ENCODE data around the gene ADCY2.

The ADCY2 gene

GRCh38 chr5:7644723-7645122 is 248.8 kb downstream of the ADCY2 start:
- H3K4me3 Mint-ChIP-seq: no peak overlapping the region
- no peak for DNase-seq
- TF ChIP-seq CTCF (IDR thresholded peaks at IDR 0.05): no peak
- no peaks in the 10 kb centered on the region for H3K4me1 Mint-ChIP-seq
- H3K36me3 Mint-ChIP-seq (ENCODE audit: low read depth): peaks cover 51% of the 10 kb centered on the region
- peaks cover 33% of the 10 kb centered on the region for H3K9me3 Mint-ChIP-seq
- H3K27ac Mint-ChIP-seq: no peak overlapping the region
- H3K27me3 Mint-ChIP-seq (ENCODE audit: low read depth, poor library complexity): no peaks in the 10 kb centered on the region

- H3K36me3 Mint-ChIP-seq (ENCODE audit: low read depth): peaks cover 31% of the 10 kb centered on the region
- TF ChIP-seq CTCF (IDR thresholded peaks at IDR 0.05): no peak
Observed at GRCh38 chr5:7650755-7651154, 254.8 kb downstream of the ADCY2 start.

GRCh38 chr5:7653046-7653445 is 257.1 kb downstream of the ADCY2 start:
- no peak for TF ChIP-seq CTCF (IDR thresholded peaks at IDR 0.05)
- peaks cover 32% of the 10 kb centered on the region for H3K36me3 Mint-ChIP-seq (ENCODE audit: low read depth)
- H3K27ac Mint-ChIP-seq: no peak overlapping the region
- H3K4me1 Mint-ChIP-seq: peaks cover 6% of the 10 kb centered on the region
- H3K4me3 Mint-ChIP-seq: no peak overlapping the region
- H3K27me3 Mint-ChIP-seq (ENCODE audit: low read depth, poor library complexity): peaks cover 6% of the 10 kb centered on the region
- DNase-seq: no peak
- no peaks in the 10 kb centered on the region for H3K9me3 Mint-ChIP-seq

More at GRCh38 chr5:7650755-7651154, 254.8 kb downstream of the ADCY2 start:
- DNase-seq: no peak
- Mint-ChIP-seq H3K4me1 (no peaks in the 10 kb centered on the region), H3K9me3 (no peaks in the 10 kb centered on the region), H3K27ac (peak overlapping the region; percentile 7), H3K27me3 (ENCODE audit: low read depth, poor library complexity) (peaks cover 6% of the 10 kb centered on the region), H3K4me3 (no peak overlapping the region)

GRCh38 chr5:7657153-7657552 is 261.2 kb downstream of the ADCY2 start:
- peaks cover 6% of the 10 kb centered on the region for H3K27me3 Mint-ChIP-seq (ENCODE audit: low read depth, poor library complexity)
- no peak overlapping the region for H3K4me3 Mint-ChIP-seq
- H3K9me3 Mint-ChIP-seq: no peaks in the 10 kb centered on the region

DNA sequence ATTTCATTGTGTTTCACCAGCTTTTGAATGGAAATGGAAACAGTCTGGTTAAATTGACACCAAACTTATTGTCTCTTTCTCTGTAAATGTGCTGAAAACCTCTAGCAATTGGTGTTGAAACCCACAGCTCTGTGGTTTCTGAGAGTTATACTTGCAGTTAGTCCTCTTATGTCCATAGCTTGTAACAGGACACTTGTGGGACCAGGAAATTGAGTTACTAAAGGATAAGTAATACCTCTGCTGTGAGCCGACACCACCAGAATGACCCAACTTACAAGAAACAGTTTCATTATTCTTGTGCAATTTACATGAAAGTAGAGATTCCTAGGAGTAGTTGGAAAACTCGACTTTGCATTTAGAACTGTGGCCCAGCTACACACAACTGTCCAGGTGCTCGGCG is 263.5 kb downstream of the ADCY2 start:
- no peak for DNase-seq
- Mint-ChIP-seq H3K4me3 (no peak overlapping the region), H3K27ac (no peak overlapping the region), H3K36me3 (ENCODE audit: low read depth) (peaks cover 20% of the 10 kb centered on the region), H3K9me3 (no peaks in the 10 kb centered on the region), H3K4me1 (peaks cover 6% of the 10 kb centered on the region), H3K27me3 (ENCODE audit: low read depth, poor library complexity) (peaks cover 7% of the 10 kb centered on the region)
- TF ChIP-seq CTCF (IDR thresholded peaks at IDR 0.05): no peak

More at GRCh38 chr5:7657153-7657552, 261.2 kb downstream of the ADCY2 start:
- Mint-ChIP-seq H3K27ac (peak overlapping the region; percentile 64), H3K36me3 (ENCODE audit: low read depth) (peaks cover 36% of the 10 kb centered on the region), H3K4me1 (peaks cover 6% of the 10 kb centered on the region)
- no peak for DNase-seq
- TF ChIP-seq CTCF (IDR thresholded peaks at IDR 0.05): no peak

DNA sequence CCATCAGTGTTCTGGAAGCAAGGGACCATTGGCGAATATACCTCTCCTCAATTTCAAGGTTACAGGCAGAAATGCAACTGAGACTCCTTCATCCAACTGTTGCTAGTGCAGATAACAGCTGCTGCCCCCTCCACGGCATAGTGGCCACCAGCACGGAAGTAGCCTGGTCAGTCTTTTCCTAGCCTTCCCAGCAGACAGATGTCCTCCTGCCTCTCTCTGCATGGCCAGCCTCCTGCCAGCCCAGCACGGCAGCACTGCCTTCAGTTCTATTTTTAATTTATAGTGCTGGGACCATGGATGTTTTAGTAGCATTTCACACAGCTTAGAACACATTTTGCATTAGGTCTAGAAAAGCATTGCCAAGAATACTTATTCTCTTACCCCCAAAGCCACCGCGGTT is 266.4 kb downstream of the ADCY2 start:
- DNase-seq: no peak
- Mint-ChIP-seq H3K4me3 (no peak overlapping the region), H3K27me3 (ENCODE audit: low read depth, poor library complexity) (peaks cover 4% of the 10 kb centered on the region), H3K4me1 (peaks cover 5% of the 10 kb centered on the region), H3K36me3 (ENCODE audit: low read depth) (peaks cover 33% of the 10 kb centered on the region), H3K27ac (no peak overlapping the region), H3K9me3 (no peaks in the 10 kb centered on the region)
- no peak for TF ChIP-seq CTCF (IDR thresholded peaks at IDR 0.05)
